GM12801 (cell line): ENCODE measurements around the gene FBXO4.

Experiments
- CTCF ChIP-seq: IDR thresholded peaks from one replicate; pipeline ENCODE4 v1.5.1; 2011; ENCODE audit warnings: control low read depth; ENCODE audit not compliant: insufficient read length; ENCODE audit errors: extremely low read depth

FBXO4 gene

DNA sequence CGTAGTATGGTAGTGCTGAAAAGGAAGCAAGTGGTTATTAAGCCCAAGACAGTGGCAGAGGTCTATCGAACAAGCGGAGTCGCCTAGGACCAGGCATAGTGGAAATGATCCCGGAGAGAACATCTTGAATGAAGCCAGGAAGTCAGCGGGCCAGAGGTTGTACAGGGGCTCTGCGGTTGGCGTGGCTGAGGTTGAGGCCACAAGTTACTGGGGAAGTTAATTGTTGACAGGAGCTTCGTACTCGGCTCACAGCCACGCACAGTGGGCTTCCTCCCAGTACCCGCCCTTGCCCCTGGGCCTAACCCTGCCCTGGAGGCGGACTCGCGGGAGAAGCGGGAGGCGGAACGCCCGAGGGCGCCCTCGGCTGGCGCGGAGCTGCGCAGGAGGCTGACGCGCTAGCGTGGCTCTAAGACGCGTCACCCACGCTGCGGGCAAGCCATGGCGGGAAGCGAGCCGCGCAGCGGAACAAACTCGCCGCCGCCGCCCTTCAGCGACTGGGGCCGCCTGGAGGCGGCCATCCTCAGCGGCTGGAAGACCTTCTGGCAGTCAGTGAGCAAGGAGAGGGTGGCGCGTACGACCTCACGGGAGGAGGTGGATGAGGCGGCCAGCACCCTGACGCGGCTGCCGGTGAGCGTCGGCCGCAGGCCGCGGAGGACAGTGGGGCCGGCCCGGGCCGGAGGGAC, at the start of gene FBXO4:
Gene FBXO4, plus strand, starts transcription at position 410 of the 683 bp plus-strand sequence. Its CDS starts 29 bp downstream, at position 439.
- no peak for TF ChIP-seq CTCF

- TF ChIP-seq CTCF = no peak
These were observed 48.4 kb upstream of the FBXO4 start for GRCh38 chr5:41876678-41877077.

DNA sequence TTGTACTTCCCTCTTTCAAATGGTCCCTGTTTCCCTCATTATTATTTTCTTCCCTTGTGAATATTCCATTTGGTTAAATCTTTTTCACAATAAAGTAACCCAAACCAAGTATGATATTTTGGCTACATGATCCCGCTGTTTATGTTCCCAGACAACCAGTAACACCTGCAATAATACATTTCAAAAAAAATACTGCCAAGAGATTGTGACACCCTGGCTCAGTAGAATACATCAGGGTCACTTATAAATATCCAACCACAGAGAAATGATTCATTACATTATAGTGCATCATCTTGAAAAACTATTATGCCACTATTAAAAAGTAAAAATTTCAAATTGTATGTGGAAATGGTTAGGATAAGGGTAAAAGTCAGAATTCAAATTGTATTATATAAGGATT, 47.7 kb upstream of the FBXO4 start:
- no peak for TF ChIP-seq CTCF

DNA sequence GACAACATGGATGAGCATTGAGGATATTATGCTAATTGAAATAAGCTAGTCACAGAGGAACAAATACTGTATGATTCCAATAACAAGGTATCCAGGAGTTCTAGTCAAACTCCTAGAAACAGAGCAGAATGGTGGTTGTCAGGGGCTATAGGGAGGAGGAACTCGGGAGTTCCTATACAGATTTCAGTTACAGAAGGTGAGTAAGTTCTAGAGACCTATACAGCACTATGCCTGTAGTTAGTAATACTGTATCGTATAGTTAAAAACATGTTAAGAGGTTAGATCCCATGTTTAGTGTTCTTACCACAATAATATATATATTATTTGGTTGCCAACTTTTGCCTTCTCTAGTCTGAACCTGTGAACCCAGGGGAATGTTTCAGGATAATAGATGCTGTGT, 46.9 kb upstream of the FBXO4 start:
- TF ChIP-seq CTCF = no peak

DNA sequence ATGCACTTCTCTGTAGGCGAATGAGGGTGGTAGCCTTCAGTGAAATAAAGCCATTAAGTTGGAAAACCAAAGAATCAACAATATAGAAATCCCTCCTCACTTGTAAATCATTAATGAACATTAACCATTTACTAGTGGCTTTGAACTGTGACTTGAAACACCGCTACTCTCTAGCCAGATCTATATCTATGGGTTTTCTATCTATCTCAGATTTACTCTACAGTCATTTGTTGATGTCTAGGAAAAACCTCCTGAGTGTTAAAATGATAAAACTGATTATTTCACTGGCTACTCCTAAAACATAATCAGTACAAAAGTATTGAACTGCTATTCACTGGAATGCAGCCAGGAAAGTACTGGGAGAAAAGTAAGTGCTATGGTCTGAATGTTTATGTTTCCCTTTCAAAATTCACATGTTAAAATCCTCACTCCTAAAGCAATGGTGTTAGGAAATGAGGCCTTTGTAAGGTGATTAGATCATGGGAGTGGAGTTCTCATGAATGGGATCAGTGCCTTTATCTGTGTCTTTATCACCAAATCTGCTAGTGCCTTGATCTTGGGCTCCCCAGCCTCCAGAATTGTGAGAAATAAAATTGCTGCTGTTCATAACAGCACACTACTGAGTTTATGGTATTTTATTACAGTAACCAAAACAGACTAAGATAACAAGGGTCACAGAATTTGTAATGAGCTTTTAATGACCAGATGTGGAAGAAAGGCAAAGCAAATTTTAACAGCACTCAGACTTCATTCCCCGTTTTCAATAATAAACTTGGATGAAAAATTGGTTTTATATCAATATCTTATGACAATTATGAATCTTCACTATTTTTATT, 46.2 kb upstream of the FBXO4 start:
- no peak for TF ChIP-seq CTCF

GRCh38 chr5:41882765-41883164, 42.3 kb upstream of the FBXO4 start:
- no peak for TF ChIP-seq CTCF

GRCh38 chr5:41883243-41883642, 41.8 kb upstream of the FBXO4 start:
- no peak for TF ChIP-seq CTCF
